GM12865 (cell line): Measurements from ENCODE around the gene INVS.

Source experiments
- DNase-seq: peaks from one replicate; pipeline ENCODE4 v3.0.0; 2010; ENCODE audit warnings: low read depth
- H3K4me3 ChIP-seq: 2 replicates; pipeline ENCODE4 v1.5.1; 2011; ENCODE audit warnings: mild to moderate bottlenecking, low read depth, low read length, control low read depth
- CTCF ChIP-seq: IDR thresholded peaks from 2 replicates; pipeline ENCODE4 v1.5.1; 2011; ENCODE audit warnings: low read length, control low read depth, low read depth, inconsistent platforms; ENCODE audit not compliant: insufficient read depth; ENCODE audit errors: missing control alignments

INVS gene

DNA sequence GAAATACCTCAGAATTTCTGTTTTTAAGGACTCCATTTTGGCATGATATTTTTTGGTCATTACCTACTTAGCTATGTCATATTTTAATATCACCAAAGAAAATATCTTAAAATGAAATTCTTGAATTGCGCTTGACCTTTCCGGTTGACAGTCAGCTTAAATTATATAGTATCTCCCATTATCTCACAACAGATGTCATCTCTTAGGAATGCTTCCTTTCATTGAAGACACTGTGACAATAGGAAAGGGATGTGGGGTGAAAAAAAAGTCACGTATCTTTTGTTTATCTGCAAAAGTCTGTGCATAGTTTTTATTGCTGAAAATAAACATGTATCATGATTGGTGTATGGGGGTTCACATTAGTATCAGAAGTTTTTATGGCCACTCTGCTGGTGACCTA lies 105.8 kb downstream of the INVS start:
- H3K4me3 ChIP-seq: no peak overlapping the region
- TF ChIP-seq CTCF: no peak
- no peak for DNase-seq

DNA sequence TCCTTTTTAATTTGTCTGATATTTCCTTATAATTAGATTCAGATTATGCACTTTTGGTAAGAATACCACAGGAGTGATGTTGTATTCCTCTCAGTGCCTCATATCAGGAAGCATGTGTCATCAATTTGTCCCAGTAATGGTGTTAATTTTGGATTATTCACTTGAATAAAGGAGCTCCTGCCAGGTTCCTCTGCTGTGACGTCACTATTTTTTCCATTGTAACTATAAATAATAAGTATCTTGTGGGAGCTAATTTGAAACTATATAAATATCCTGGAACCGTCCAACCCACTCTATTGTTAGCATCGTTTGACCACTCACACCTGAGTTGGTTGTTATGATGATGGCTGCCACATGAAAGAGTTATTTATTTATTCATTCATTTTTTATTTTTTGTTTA lies 107.9 kb downstream of the INVS start:
- H3K4me3 ChIP-seq: no peak overlapping the region
- no peak for TF ChIP-seq CTCF
- no peak for DNase-seq

- H3K4me3 ChIP-seq: no peak overlapping the region
- DNase-seq: no peak
- no peak for TF ChIP-seq CTCF
Measured at GRCh38 chr9:100208673-100209072, 109.6 kb downstream of the INVS start.

- TF ChIP-seq CTCF: no peak
- H3K4me3 ChIP-seq: no peak overlapping the region
- no peak for DNase-seq
Measured at GRCh38 chr9:100211476-100211875, 112.4 kb downstream of the INVS start.

- no peak for TF ChIP-seq CTCF
- DNase-seq: no peak
- no peak overlapping the region for H3K4me3 ChIP-seq
Measured at GRCh38 chr9:100213730-100214477, 114.9 kb downstream of the INVS start.

GRCh38 chr9:100216178-100216787 lies 117.2 kb downstream of the INVS start:
- peak; percentile 79 for TF ChIP-seq CTCF
- H3K4me3 ChIP-seq: no peak overlapping the region
- peak; percentile 86 for DNase-seq
